DMS 273 (cell line): Measurements from ENCODE around the gene ALPK1.
"Not testable (repeated sequence)": the region's sequence is repeated elsewhere in the genome, so short reads cannot be mapped to it uniquely, and the experiment has no call there.

ENCODE experiments used
- DNase-seq: peaks from one replicate; lab custom pipeline; 2025; ENCODE audit not compliant: unreplicated experiment; lab: John Stamatoyannopoulos, UW

The ALPK1 gene

GRCh38 chr4:112296949-112297880 is at the start of gene ALPK1:
Gene ALPK1 (plus strand): TSS chr4:112297369.
- DNase-seq: peak; percentile 62

GRCh38 chr4:112251019-112251643 is 46.0 kb upstream of the ALPK1 start:
- DNase-seq: no peak

- no peak for DNase-seq
Observed at GRCh38 chr4:112252234-112252633, 44.9 kb upstream of the ALPK1 start.

- DNase-seq: no peak
Observed at GRCh38 chr4:112253382-112254000, 43.7 kb upstream of the ALPK1 start.

GRCh38 chr4:112257098-112257497 is 40.1 kb upstream of the ALPK1 start:
- no peak for DNase-seq

- peak; percentile 31 for DNase-seq
Observed at GRCh38 chr4:112266823-112267222, 30.3 kb upstream of the ALPK1 start.

GRCh38 chr4:112270051-112270450 is 27.1 kb upstream of the ALPK1 start:
- DNase-seq: no peak

GRCh38 chr4:112270640-112271421 is 26.3 kb upstream of the ALPK1 start:
- no peak for DNase-seq

GRCh38 chr4:112272292-112272691 is 24.9 kb upstream of the ALPK1 start:
- no peak for DNase-seq

- DNase-seq: no peak
Observed at GRCh38 chr4:112274959-112275358, 22.2 kb upstream of the ALPK1 start.

GRCh38 chr4:112276113-112276512 is 21.1 kb upstream of the ALPK1 start:
- no peak for DNase-seq

- DNase-seq: peak; percentile 6
Observed at GRCh38 chr4:112277220-112277619, 19.9 kb upstream of the ALPK1 start.

- DNase-seq: no peak
Observed at GRCh38 chr4:112277705-112278448, 19.3 kb upstream of the ALPK1 start.

GRCh38 chr4:112279025-112279881 is 17.9 kb upstream of the ALPK1 start:
- DNase-seq: peak; percentile 4

- DNase-seq: peak; percentile 6
Observed at GRCh38 chr4:112279882-112280315, 17.3 kb upstream of the ALPK1 start.

- no peak for DNase-seq
Observed at GRCh38 chr4:112280386-112281056, 16.6 kb upstream of the ALPK1 start.

GRCh38 chr4:112281895-112282398 is 15.2 kb upstream of the ALPK1 start:
- DNase-seq: not testable (repeated sequence)

- no peak for DNase-seq
Observed at GRCh38 chr4:112282860-112283667, 14.1 kb upstream of the ALPK1 start.
